GM08714 (cell line): ENCODE results near the gene TMEM131L.
A peak's percentile ranks its signal among the peaks of the same experiment; 100 is the strongest.

Source experiments
- H3K4me3 ChIP-seq: fragments of 200-500 bp; sonication (Bioruptor generic); 2 replicates; pipeline ENCODE4 v1.5.1; 2014; ENCODE audit warnings: mild to moderate bottlenecking, low read length, inconsistent platforms
- ZNF274 ChIP-seq: IDR thresholded peaks from 2 replicates; pipeline ENCODE4 v1.6.1; 2012; ENCODE audit warnings: mild to moderate bottlenecking, low read depth, low read length

The TMEM131L gene

GRCh38 chr4:153523164-153523796 is 57.1 kb downstream of the TMEM131L start:
- TF ChIP-seq ZNF274: no peak
- no peak overlapping the region; the same call in 1 of the 2 replicates for H3K4me3 ChIP-seq

GRCh38 chr4:153523941-153524386 is 57.8 kb downstream of the TMEM131L start:
- H3K4me3 ChIP-seq: no peak overlapping the region; the same call in 1 of the 2 replicates
- no peak for TF ChIP-seq ZNF274

GRCh38 chr4:153524682-153525081 is 58.5 kb downstream of the TMEM131L start:
- no peak for TF ChIP-seq ZNF274

GRCh38 chr4:153527690-153528089 is 61.5 kb downstream of the TMEM131L start:
- TF ChIP-seq ZNF274: no peak
- no peak overlapping the region; the same call in 1 of the 2 replicates for H3K4me3 ChIP-seq

More at GRCh38 chr4:153524682-153525081, 58.5 kb downstream of the TMEM131L start:
- no peak overlapping the region for H3K4me3 ChIP-seq

- TF ChIP-seq ZNF274: no peak
- peak overlapping the region; percentile 27; the same call in 1 of the 2 replicates for H3K4me3 ChIP-seq
Observed at GRCh38 chr4:153528705-153529485, 62.7 kb downstream of the TMEM131L start.

GRCh38 chr4:153529646-153530045 is 63.5 kb downstream of the TMEM131L start:
- TF ChIP-seq ZNF274: no peak
- H3K4me3 ChIP-seq: no peak overlapping the region

- H3K4me3 ChIP-seq: no peak overlapping the region; the same call in 1 of the 2 replicates
- TF ChIP-seq ZNF274: no peak
Observed at GRCh38 chr4:153530284-153530999, 64.3 kb downstream of the TMEM131L start.

GRCh38 chr4:153531000-153531358 is 64.8 kb downstream of the TMEM131L start:
- no peak for TF ChIP-seq ZNF274
- H3K4me3 ChIP-seq: no peak overlapping the region; the same call in 1 of the 2 replicates

- TF ChIP-seq ZNF274: no peak
- no peak overlapping the region for H3K4me3 ChIP-seq
Observed at GRCh38 chr4:153531976-153532626, 65.9 kb downstream of the TMEM131L start.

GRCh38 chr4:153532636-153533035 is 66.5 kb downstream of the TMEM131L start:
- no peak for TF ChIP-seq ZNF274
- H3K4me3 ChIP-seq: no peak overlapping the region

- no peak overlapping the region for H3K4me3 ChIP-seq
- no peak for TF ChIP-seq ZNF274
Observed at GRCh38 chr4:153533387-153533786, 67.2 kb downstream of the TMEM131L start.

GRCh38 chr4:153534792-153535629 is 68.9 kb downstream of the TMEM131L start:
- no peak for TF ChIP-seq ZNF274
- H3K4me3 ChIP-seq: no peak overlapping the region

GRCh38 chr4:153535772-153536513 is 69.8 kb downstream of the TMEM131L start:
- no peak for TF ChIP-seq ZNF274

More at GRCh38 chr4:153535772-153536513, 69.8 kb downstream of the TMEM131L start:
- no peak overlapping the region for H3K4me3 ChIP-seq
